Measurements from ENCODE around the gene GAS7. TPM values are rescaled to one million over a fixed set of nuclear protein-coding genes. Genes with fewer than 3 reads are reported as not detected.

Gene GAS7
- total RNA-seq, 1 donor from 2014 or later: 19.5 TPM

DNA sequence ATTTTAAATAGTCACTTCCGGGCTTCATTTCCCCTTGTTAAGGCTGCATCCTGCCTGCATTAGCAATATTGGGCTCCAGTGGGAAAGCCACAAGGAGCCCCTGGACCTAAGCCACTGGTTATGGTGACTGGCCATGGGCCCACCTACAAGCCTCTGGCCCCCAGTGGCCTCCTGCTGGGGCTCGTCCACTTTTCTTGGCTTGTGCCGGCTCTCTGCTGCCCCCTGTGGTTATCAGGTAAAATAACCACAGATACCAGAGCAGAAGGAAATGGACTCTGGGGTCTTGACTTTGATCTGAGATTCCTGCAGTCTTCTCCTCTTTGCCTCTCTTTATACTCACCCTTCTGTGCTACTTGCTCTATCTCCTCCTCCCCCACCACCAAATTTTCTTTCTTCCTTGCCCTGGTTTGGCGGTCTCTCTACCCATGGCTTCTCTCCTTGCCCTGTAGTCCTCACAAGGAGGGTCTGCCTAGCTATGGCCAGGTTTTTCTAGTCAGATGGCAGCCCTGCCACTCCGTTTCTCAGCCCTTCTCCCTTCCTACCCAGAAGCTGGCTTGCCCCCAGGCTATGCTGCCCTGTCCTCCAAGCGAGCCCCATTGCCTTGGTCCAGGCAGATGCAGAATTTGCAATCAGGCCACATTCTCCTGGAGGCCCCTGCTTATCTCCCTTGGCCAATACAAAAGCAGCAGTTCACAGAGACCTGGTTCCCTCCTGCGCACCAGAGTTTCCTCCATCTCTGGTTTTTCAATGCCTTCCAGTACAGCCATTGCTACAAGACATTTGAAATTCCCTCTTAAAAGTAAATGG, 210.4 kb downstream of the GAS7 start:
- Mint-ChIP-seq H3K4me1 (ENCODE audit: unreplicated experiment) (no peaks in the 10 kb centered on the region), H3K27me3 (peaks cover 3% of the 10 kb centered on the region), H3K27ac (no peak overlapping the region), H3K36me3 (no peaks in the 10 kb centered on the region), H3K9me3 (peaks cover 5% of the 10 kb centered on the region), H3K4me3 (no peak overlapping the region)
- TF ChIP-seq, protein P1, sequence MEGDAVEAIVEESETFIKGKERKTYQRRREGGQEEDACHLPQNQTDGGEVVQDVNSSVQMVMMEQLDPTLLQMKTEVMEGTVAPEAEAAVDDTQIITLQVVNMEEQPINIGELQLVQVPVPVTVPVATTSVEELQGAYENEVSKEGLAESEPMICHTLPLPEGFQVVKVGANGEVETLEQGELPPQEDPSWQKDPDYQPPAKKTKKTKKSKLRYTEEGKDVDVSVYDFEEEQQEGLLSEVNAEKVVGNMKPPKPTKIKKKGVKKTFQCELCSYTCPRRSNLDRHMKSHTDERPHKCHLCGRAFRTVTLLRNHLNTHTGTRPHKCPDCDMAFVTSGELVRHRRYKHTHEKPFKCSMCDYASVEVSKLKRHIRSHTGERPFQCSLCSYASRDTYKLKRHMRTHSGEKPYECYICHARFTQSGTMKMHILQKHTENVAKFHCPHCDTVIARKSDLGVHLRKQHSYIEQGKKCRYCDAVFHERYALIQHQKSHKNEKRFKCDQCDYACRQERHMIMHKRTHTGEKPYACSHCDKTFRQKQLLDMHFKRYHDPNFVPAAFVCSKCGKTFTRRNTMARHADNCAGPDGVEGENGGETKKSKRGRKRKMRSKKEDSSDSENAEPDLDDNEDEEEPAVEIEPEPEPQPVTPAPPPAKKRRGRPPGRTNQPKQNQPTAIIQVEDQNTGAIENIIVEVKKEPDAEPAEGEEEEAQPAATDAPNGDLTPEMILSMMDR (conservative IDR thresholded peaks at IDR 0.05): peak; percentile 88
- DNase-seq (ENCODE audit: extremely low spot score, unreplicated experiment): no peak

DNA sequence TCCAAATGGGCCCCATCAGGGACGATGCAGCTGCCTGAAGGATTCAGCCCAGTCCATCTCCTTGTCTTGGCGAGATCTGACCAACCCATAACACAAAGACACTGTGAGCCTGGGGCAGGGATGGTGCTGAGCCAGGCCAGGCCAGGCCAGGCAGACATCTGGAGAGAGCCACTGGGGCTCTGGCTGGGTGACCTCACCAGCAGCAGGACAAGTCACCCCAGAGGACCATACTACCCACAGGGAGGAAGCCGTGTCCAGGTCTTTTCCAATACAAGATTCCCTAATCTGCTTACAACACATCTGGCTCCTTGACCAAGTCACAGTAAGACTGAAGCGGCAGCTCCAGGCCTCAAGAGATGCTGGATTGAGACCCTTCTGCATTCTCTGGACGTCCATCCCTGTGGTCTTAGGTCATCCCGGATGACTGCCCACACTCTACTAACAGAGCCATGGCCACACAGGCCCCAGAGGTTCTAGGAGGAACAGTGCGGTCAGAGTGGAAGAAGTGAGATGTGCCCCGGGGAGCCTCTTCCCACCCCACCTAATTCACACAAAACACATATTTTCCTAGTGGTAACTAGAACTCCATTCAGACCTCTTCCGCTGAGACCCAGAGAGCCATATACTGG, 211.5 kb downstream of the GAS7 start:
- H3K27me3 Mint-ChIP-seq: peaks cover 6% of the 10 kb centered on the region
- no peak for DNase-seq (ENCODE audit: extremely low spot score, unreplicated experiment)
- H3K27ac Mint-ChIP-seq: no peak overlapping the region
- no peak overlapping the region for H3K4me3 Mint-ChIP-seq
- no peaks in the 10 kb centered on the region for H3K36me3 Mint-ChIP-seq
- H3K9me3 Mint-ChIP-seq: peaks cover 5% of the 10 kb centered on the region
- TF ChIP-seq, protein P1 (conservative IDR thresholded peaks at IDR 0.05): no peak
- no peaks in the 10 kb centered on the region for H3K4me1 Mint-ChIP-seq (ENCODE audit: unreplicated experiment)

DNA sequence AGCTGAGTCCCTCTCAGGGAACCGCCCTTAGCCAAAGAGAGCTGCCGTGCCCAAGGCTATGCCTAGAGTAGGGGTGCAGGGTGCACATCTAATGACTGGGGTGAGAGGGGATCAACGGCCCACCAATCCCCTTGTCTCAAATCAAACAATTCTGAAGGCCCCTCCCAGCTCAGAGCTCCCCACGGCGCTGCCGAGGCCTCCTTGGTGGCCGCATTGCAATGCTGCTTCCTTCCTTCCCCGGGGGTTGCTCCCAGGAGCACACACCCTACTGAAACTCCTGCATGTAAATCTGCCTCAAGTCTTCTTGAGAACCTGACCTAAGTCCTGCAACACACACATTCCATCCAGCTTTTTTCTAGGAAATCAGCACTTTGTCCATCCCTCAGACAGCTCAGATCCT, 212.8 kb downstream of the GAS7 start:
- no peak overlapping the region for H3K27ac Mint-ChIP-seq
- H3K27me3 Mint-ChIP-seq: peaks cover 6% of the 10 kb centered on the region
- no peak for DNase-seq (ENCODE audit: extremely low spot score, unreplicated experiment)
- H3K4me1 Mint-ChIP-seq (ENCODE audit: unreplicated experiment): no peaks in the 10 kb centered on the region
- no peak overlapping the region for H3K4me3 Mint-ChIP-seq
- H3K36me3 Mint-ChIP-seq: no peaks in the 10 kb centered on the region
- TF ChIP-seq, protein P1 (conservative IDR thresholded peaks at IDR 0.05): no peak
- H3K9me3 Mint-ChIP-seq: peaks cover 5% of the 10 kb centered on the region

DNA sequence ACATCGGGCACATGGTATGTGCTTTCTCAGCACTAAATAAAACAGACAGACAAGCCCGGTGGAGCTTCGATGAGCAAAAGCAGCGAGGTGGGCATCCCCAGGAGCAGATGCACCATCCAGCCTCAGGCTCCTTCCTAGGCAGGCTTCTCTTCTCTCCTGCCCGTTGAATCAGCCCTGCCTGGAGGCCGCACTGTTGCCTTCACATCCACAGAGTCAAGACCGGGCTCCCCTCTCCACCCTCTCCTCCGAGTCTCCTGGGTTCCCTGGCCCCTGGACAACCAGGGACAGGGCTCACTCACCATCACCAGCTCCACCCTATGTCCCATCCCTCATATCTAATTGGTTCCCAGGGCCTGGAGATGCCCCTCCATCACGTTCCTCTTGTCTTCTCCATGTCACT, 213.6 kb downstream of the GAS7 start:
- no peak overlapping the region for H3K27ac Mint-ChIP-seq
- no peaks in the 10 kb centered on the region for H3K36me3 Mint-ChIP-seq
- DNase-seq (ENCODE audit: extremely low spot score, unreplicated experiment): no peak
- H3K27me3 Mint-ChIP-seq: peaks cover 6% of the 10 kb centered on the region
- no peak overlapping the region for H3K4me3 Mint-ChIP-seq
- peaks cover 5% of the 10 kb centered on the region for H3K9me3 Mint-ChIP-seq
- H3K4me1 Mint-ChIP-seq (ENCODE audit: unreplicated experiment): no peaks in the 10 kb centered on the region
- TF ChIP-seq, protein P1 (conservative IDR thresholded peaks at IDR 0.05): no peak

DNA sequence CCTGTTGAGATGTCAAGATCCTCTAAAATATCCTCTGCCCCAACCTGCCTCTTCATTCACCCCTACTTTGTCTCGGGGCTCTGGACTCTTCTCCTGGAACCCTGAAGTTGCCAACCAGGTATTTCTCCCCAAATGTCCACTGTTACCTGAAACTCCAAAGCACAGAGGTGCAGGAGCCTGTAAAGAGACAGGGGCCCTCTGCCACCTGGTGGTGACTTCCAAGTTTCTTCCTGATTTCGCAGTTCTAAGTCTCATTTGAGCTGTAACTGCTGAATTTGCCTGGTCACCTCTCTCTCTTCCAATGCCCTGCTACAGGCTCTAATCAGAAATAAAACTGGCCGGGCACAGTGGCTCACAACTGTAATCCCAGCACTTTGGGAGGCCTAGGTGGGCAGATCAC, 216.2 kb downstream of the GAS7 start:
- TF ChIP-seq, protein P1 (conservative IDR thresholded peaks at IDR 0.05): peak; percentile 57
- no peak for DNase-seq (ENCODE audit: extremely low spot score, unreplicated experiment)
- no peaks in the 10 kb centered on the region for H3K4me1 Mint-ChIP-seq (ENCODE audit: unreplicated experiment)
- H3K36me3 Mint-ChIP-seq: no peaks in the 10 kb centered on the region
- peaks cover 6% of the 10 kb centered on the region for H3K27me3 Mint-ChIP-seq
- H3K4me3 Mint-ChIP-seq: no peak overlapping the region
- no peaks in the 10 kb centered on the region for H3K9me3 Mint-ChIP-seq
- H3K27ac Mint-ChIP-seq: peak overlapping the region; percentile 46

Measured in type B pancreatic cell (in vitro differentiated cells).